Thyroid gland (tissue), 4 donors: ENCODE measurements around the gene KLF1. TPM values are rescaled to one million over a fixed set of nuclear protein-coding genes. Genes with fewer than 3 reads are reported as not detected.

Source experiments
- DNase-seq, 2 donors: peaks; one replicate each; pipeline ENCODE4 v3.0.0-alpha.2; 2019
- H3K27ac ChIP-seq, 3 donors: fragments of 200-600 bp; sonication (generic); 1 replicate in 2 of 3; 2 replicates in 1 of 3; pipeline ENCODE4 v1.5.1; 2016 to 2019; ENCODE audit warnings: mild to moderate bottlenecking in 1 of 3, moderate library complexity in 1 of 3
- H3K27me3 ChIP-seq: fragments of 200-600 bp; sonication (generic); one replicate; pipeline ENCODE4 v1.5.1; 2019
- H3K36me3 ChIP-seq, 2 donors: fragments of 200-600 bp; sonication (generic); one replicate each; pipeline ENCODE4 v1.5.1; 2016 to 2019
- H3K4me1 ChIP-seq, 2 donors: fragments of 200-600 bp; sonication (generic); one replicate each; pipeline ENCODE4 v1.5.1; 2017 to 2019
- H3K4me3 ChIP-seq, 3 donors: fragments of 200-600 bp; sonication (generic); replicated peaks in 1 of 3; 1 replicate in 2 of 3; 2 replicates in 1 of 3; pipeline ENCODE4 v1.5.1; 2016; ENCODE audit warnings: mild to moderate bottlenecking in 1 of 3
- H3K9me3 ChIP-seq: fragments of 200-600 bp; sonication (generic); one replicate; pipeline ENCODE4 v1.5.1; 2017
- CTCF ChIP-seq, 6 experiments: fragments of 200-600 bp in 3 of 6; fragments of 450-650 bp in 3 of 6; sonication (generic) in 3 of 6; IDR thresholded peaks; one replicate each; pipeline ENCODE4 v1.5.1; 2016 to 2019; ENCODE audit warnings: antibody characterized with exemption in 6 of 6, mild to moderate bottlenecking in 2 of 6, inconsistent platforms in 1 of 6, moderate library complexity in 1 of 6
- POLR2A ChIP-seq, 2 donors: fragments of 450-650 bp; IDR thresholded peaks; one replicate each; pipeline ENCODE4 v1.6.1; 2017; ENCODE audit warnings: antibody characterized with exemption in 2 of 2, mild to moderate bottlenecking in 2 of 2, moderate library complexity in 1 of 2
- WGBS, 2 donors: methylation state at CpG; one replicate each; pipeline ENCODE4 v1.1.5; 2017; 5-methylcytosine and 5-hydroxymethylcytosine counted together
- intact Hi-C: fragments of 100-400 bp; cut with DNase I; formaldehyde crosslinking; loops from one replicate; pipeline ENCODE4 v1.15.1; 2023
- total RNA-seq, 4 donors: library from RNA; depleted of rRNA; stranded (reverse); fragments of >200 nt; gene quantifications; one replicate each; pipeline ENCODE4 v1.2.3, GENCODE V29; 2016

Gene KLF1
- total RNA-seq, 4 donors from 2014 or later: not detected

GRCh38 chr19:12842511-12842910 is 44.5 kb downstream of the KLF1 start:
- no peaks in the 10 kb centered on the region for H3K36me3 ChIP-seq
- no peak overlapping the region for H3K27ac ChIP-seq
- no peak overlapping the region for H3K4me3 ChIP-seq
- intact Hi-C loops: loop anchor here (10.0 kb wide), 2 partner anchors 168 to 278 kb away; no protein-coding TSS in a partner anchor
- peaks cover 30% of the 10 kb centered on the region for H3K27me3 ChIP-seq
- peaks cover 9 to 10% of the 10 kb centered on the region in 2 donors for H3K4me1 ChIP-seq
- H3K9me3 ChIP-seq: no peaks in the 10 kb centered on the region
- DNase-seq: no peak
- 93 to 94% methylated on average over 18 of the region's 18 CpGs for WGBS, 2 donors
- TF ChIP-seq POLR2A (IDR thresholded peaks at IDR 0.05): no peak
- TF ChIP-seq CTCF (IDR thresholded peaks at IDR 0.05): no peak

GRCh38 chr19:12841094-12841493 is 45.9 kb downstream of the KLF1 start:
- H3K4me1 ChIP-seq: peaks cover 6 to 9% of the 10 kb centered on the region in 2 donors
- peak in 1 of 2 donors; percentile 6 for DNase-seq
- no peak overlapping the region for H3K27ac ChIP-seq
- TF ChIP-seq CTCF (IDR thresholded peaks at IDR 0.05) (no peak), POLR2A (IDR thresholded peaks at IDR 0.05) (no peak)
- no peak overlapping the region for H3K4me3 ChIP-seq
- peaks cover 35% of the 10 kb centered on the region for H3K27me3 ChIP-seq
- no peaks in the 10 kb centered on the region for H3K36me3 ChIP-seq
- no peaks in the 10 kb centered on the region for H3K9me3 ChIP-seq
- 1 to 5% methylated on average over 26 to 27 of the region's 29 CpGs for WGBS, 2 donors
- intact Hi-C loops: loop anchor here (10.0 kb wide), 2 partner anchors 166 to 276 kb away; no protein-coding TSS in a partner anchor

GRCh38 chr19:12840091-12841079 is 46.6 kb downstream of the KLF1 start:
- Histone ChIP-seq H3K27me3 (peaks cover 40% of the 10 kb centered on the region), H3K27ac (no peak overlapping the region), H3K4me3 (no peak overlapping the region), H3K9me3 (no peaks in the 10 kb centered on the region), H3K36me3 (no peaks in the 10 kb centered on the region), H3K4me1 (peaks cover 6 to 9% of the 10 kb centered on the region in 2 donors)
- WGBS, 2 donors: 22 to 27% methylated on average over 41 to 43 of the region's 43 CpGs
- TF ChIP-seq POLR2A (IDR thresholded peaks at IDR 0.05): no peak
- no peak for TF ChIP-seq CTCF (IDR thresholded peaks at IDR 0.05)
- intact Hi-C loops: loop anchor here (10.0 kb wide), 2 partner anchors 166 to 276 kb away; no protein-coding TSS in a partner anchor
- peak; percentile 28 to 39 for DNase-seq

- intact Hi-C loops: loop anchor here (5.0 kb wide), 1 partner anchor 67 kb away; no protein-coding TSS in a partner anchor
These were observed 47.9 kb downstream of the KLF1 start for GRCh38 chr19:12838886-12839756.

More at GRCh38 chr19:12838886-12839756, 47.9 kb downstream of the KLF1 start:
- Histone ChIP-seq H3K36me3 (no peaks in the 10 kb centered on the region), H3K9me3 (no peaks in the 10 kb centered on the region), H3K4me1 (peaks cover 7 to 10% of the 10 kb centered on the region in 2 donors), H3K27me3 (peaks cover 53% of the 10 kb centered on the region), H3K4me3 (no peak overlapping the region), H3K27ac (no peak overlapping the region)
- no peak for DNase-seq
- TF ChIP-seq CTCF (IDR thresholded peaks at IDR 0.05): no peak
- no peak for TF ChIP-seq POLR2A (IDR thresholded peaks at IDR 0.05)
- 35 to 40% methylated on average over 11 to 13 of the region's 21 CpGs for WGBS, 2 donors
